A549 (cell line): ENCODE data around the gene DGUOK. TPM values are rescaled to one million over a fixed set of nuclear protein-coding genes. Genes with fewer than 3 reads are reported as not detected.

Experiments
- BCL3 ChIP-seq: fragments of >200 bp; sonication (Bioruptor Twin); formaldehyde crosslinking; IDR thresholded peaks from 3 replicates; pipeline ENCODE4 v1.6.1; 2016
- CBX2 ChIP-seq: fragments of 200-600 bp; sonication (generic); IDR thresholded peaks from 2 replicates; pipeline ENCODE4 v1.6.1; 2016; ENCODE audit warnings: low read depth, mild to moderate bottlenecking, borderline replicate concordance
- CEBPB ChIP-seq, 2 experiments: fragments of >200 bp in 1 of 2; sonication (Bioruptor Twin) in 1 of 2; formaldehyde crosslinking in 1 of 2; IDR thresholded peaks; 2 replicates each; pipeline ENCODE4 v1.6.1; 2012 to 2016
- EHF ChIP-seq: fragments of 250-450 bp; sonication (Bioruptor Pico); IDR thresholded peaks from 2 replicates; pipeline ENCODE4 v1.5.0; 2020; ENCODE audit warnings: mild to moderate bottlenecking
- ELK1 ChIP-seq: fragments of 150-350 bp; IDR thresholded peaks from 2 replicates; pipeline ENCODE4 v1.6.1; 2014; ENCODE audit warnings: low read depth, mild to moderate bottlenecking, low read length
- EP300 ChIP-seq, 2 experiments: fragments of >200 bp; sonication (Bioruptor Twin); formaldehyde crosslinking; IDR thresholded peaks; 2 replicates in 1 of 2; 3 replicates in 1 of 2; pipeline ENCODE4 v1.6.1; 2016 to 2017
- GATA3 ChIP-seq: IDR thresholded peaks from 2 replicates; pipeline ENCODE4 v1.6.1; 2012; ENCODE audit warnings: borderline replicate concordance
- HEYL ChIP-seq: fragments of 250-450 bp; sonication (Bioruptor Pico); IDR thresholded peaks from 2 replicates; pipeline ENCODE4 v1.8.0; 2021; ENCODE audit warnings: mild to moderate bottlenecking, moderate library complexity
- HOXA7 ChIP-seq: fragments of 250-450 bp; sonication (Bioruptor Pico); IDR thresholded peaks from 2 replicates; pipeline ENCODE4 v1.5.0; 2020; ENCODE audit warnings: mild to moderate bottlenecking, moderate library complexity
- HOXB13 ChIP-seq: fragments of 250-450 bp; sonication (Bioruptor Pico); IDR thresholded peaks from 2 replicates; pipeline ENCODE4 v1.5.0; 2020; ENCODE audit warnings: low read depth, mild to moderate bottlenecking, moderate library complexity
- KDM1A ChIP-seq: fragments of 200-600 bp; sonication (generic); IDR thresholded peaks from 2 replicates; pipeline ENCODE4 v1.6.1; 2016; ENCODE audit warnings: low read depth, mild to moderate bottlenecking
- KDM5A ChIP-seq: fragments of 200-600 bp; sonication (generic); IDR thresholded peaks from 2 replicates; pipeline ENCODE4 v1.6.1; 2016; ENCODE audit warnings: antibody characterized with exemption, mild to moderate bottlenecking
- MAX ChIP-seq: IDR thresholded peaks from 2 replicates; pipeline ENCODE4 v1.6.1; 2012
- PBX3 ChIP-seq: IDR thresholded peaks from 2 replicates; pipeline ENCODE4 v1.6.1; 2012
- POLR2A ChIP-seq: IDR thresholded peaks from 2 replicates; pipeline ENCODE4 v1.6.1; 2012; ENCODE audit warnings: mild to moderate bottlenecking, low read length
- RARB ChIP-seq: fragments of 250-450 bp; sonication (Bioruptor Pico); IDR thresholded peaks from 2 replicates; pipeline ENCODE4 v1.8.0; 2021; ENCODE audit warnings: mild to moderate bottlenecking, moderate library complexity
- RCOR1 ChIP-seq: fragments of 150-350 bp; IDR thresholded peaks from 2 replicates; pipeline ENCODE4 v1.6.1; 2014; ENCODE audit warnings: antibody characterized with exemption, low read length, low read depth
- REST ChIP-seq: fragments of 200-600 bp; sonication (generic); IDR thresholded peaks from 2 replicates; pipeline ENCODE4 v1.6.1; 2016; ENCODE audit warnings: antibody characterized with exemption, mild to moderate bottlenecking, moderate library complexity
- RFX5 ChIP-seq: fragments of 450-650 bp; IDR thresholded peaks from 2 replicates; pipeline ENCODE4 v1.7.1; 2014; ENCODE audit warnings: antibody characterized with exemption, mild to moderate bottlenecking, moderate library complexity
- RNF2 ChIP-seq: fragments of 200-600 bp; sonication (generic); IDR thresholded peaks from 2 replicates; pipeline ENCODE4 v1.6.1; 2016; ENCODE audit warnings: low read depth, mild to moderate bottlenecking, antibody characterized with exemption, moderate library complexity, borderline replicate concordance
- TFCP2L1 ChIP-seq: fragments of 250-450 bp; sonication (Bioruptor Pico); IDR thresholded peaks from 2 replicates; pipeline ENCODE4 v1.5.0; 2021; ENCODE audit warnings: mild to moderate bottlenecking
- ZC3H11A ChIP-seq: fragments of 450-650 bp; IDR thresholded peaks from 2 replicates; pipeline ENCODE4 v1.6.1; 2014; ENCODE audit warnings: antibody characterized with exemption, mild to moderate bottlenecking
- ZSCAN20 ChIP-seq: fragments of 250-450 bp; sonication (Bioruptor Pico); IDR thresholded peaks from 2 replicates; pipeline ENCODE4 v1.8.0; 2022; ENCODE audit warnings: mild to moderate bottlenecking, moderate library complexity
- polyA plus RNA-seq, 4 experiments: library from polyadenylated mRNA; depleted of rRNA in 3 of 4; stranded (reverse); fragments of >200 nt; fragmentation: RNase III in 1 of 4; extraction: RNeasy Plus Mini Kit Qiagen cat#74134 plus additional on column Dnase treatment in 1 of 4; gene quantifications; 2 replicates in 3 of 4; 3 replicates in 1 of 4; pipeline ENCODE4 v1.2.3, GENCODE V29; 2011 to 2017

The DGUOK gene
- polyA plus RNA-seq, 2 of the 4 experiments (the other 2 are of a cell fraction): 128 to 145 TPM

GRCh38 chr2:73926493-73927327 lies at the start of gene DGUOK (continued):
- peak; percentile 79 for TF ChIP-seq KDM5A
- peak; percentile 24; the same call in 1 of the 2 replicates for TF ChIP-seq RFX5
- TF ChIP-seq MAX: peak; percentile 96
- no peak for TF ChIP-seq EP300 (IDR thresholded peaks at IDR 0.05)
- TF ChIP-seq RCOR1: no peak
- TF ChIP-seq HOXB13: no peak
- peak; percentile 94 for TF ChIP-seq POLR2A
- TF ChIP-seq GATA3: peak; percentile 38; the same call in 1 of the 2 replicates
- TF ChIP-seq RARB (CRISPR knock-in tag): no peak
- TF ChIP-seq HEYL (CRISPR knock-in tag): no peak
- TF ChIP-seq RNF2: no peak
- TF ChIP-seq TFCP2L1 (CRISPR knock-in tag): peak; percentile 68; the same call in 1 of the 2 replicates
- TF ChIP-seq CEBPB (IDR thresholded peaks at IDR 0.05): peak; percentile 64 to 86; a peak in 3 of 4 replicates
- no peak for TF ChIP-seq HOXA7 (CRISPR knock-in tag)
- TF ChIP-seq KDM1A: no peak
- no peak for TF ChIP-seq CBX2
- TF ChIP-seq EHF: no peak
- TF ChIP-seq ZC3H11A: no peak
- TF ChIP-seq REST: peak; percentile 94
- TF ChIP-seq PBX3: peak; percentile 44; the same call in 1 of the 2 replicates
- TF ChIP-seq ELK1: peak; percentile 48; the same call in 1 of the 2 replicates
- no peak for TF ChIP-seq ZSCAN20 (CRISPR knock-in tag)
- peak; percentile 92 for TF ChIP-seq BCL3
- TF ChIP-seq, all 56 proteins: peak for 21
